Breast epithelium (tissue), 4 donors: ENCODE measurements around the gene PTH1R. TPM values are rescaled to one million over a fixed set of nuclear protein-coding genes. Genes with fewer than 3 reads are reported as not detected.

Experiments used
- DNase-seq, 2 donors: peaks; one replicate each; pipeline ENCODE4 v3.0.0-alpha.2; 2019; ENCODE audit warnings: low spot score in 2 of 2
- H3K27ac ChIP-seq, 2 donors: fragments of 200-600 bp; sonication (generic) in 1 of 2; one replicate each; pipeline ENCODE4 v1.5.1; 2016 to 2019; ENCODE audit warnings: mild to moderate bottlenecking in 1 of 2
- H3K27me3 ChIP-seq, 2 donors: fragments of 200-600 bp; sonication (generic) in 1 of 2; one replicate each; pipeline versions ENCODE4 v1.5.1 to v1.6.0; 2017 to 2019; ENCODE audit warnings: control low read depth in 1 of 2, mild to moderate bottlenecking in 1 of 2
- H3K36me3 ChIP-seq: fragments of 200-600 bp; one replicate; pipeline ENCODE4 v1.5.1; 2019
- H3K4me1 ChIP-seq, 2 donors: fragments of 200-600 bp; sonication (generic); one replicate each; pipeline ENCODE4 v1.5.1; 2016 to 2019; ENCODE audit warnings: control low read depth in 1 of 2
- H3K4me3 ChIP-seq, 3 donors: fragments of 200-600 bp; sonication (generic); 1 replicate in 2 of 3; 2 replicates in 1 of 3; pipeline ENCODE4 v1.5.1; 2016 to 2019; ENCODE audit warnings: mild to moderate bottlenecking in 3 of 3, moderate library complexity in 2 of 3
- H3K9me3 ChIP-seq, 2 donors: fragments of 200-600 bp; sonication (generic) in 1 of 2; one replicate each; pipeline ENCODE4 v1.5.1; 2016 to 2019; ENCODE audit warnings: control low read depth in 1 of 2
- CTCF ChIP-seq, 3 donors: fragments of 450-650 bp; IDR thresholded peaks; one replicate each; pipeline ENCODE4 v1.5.1; 2016 to 2017; ENCODE audit warnings: antibody characterized with exemption in 3 of 3, mild to moderate bottlenecking in 3 of 3, moderate library complexity in 3 of 3
- POLR2A ChIP-seq: fragments of 450-650 bp; IDR thresholded peaks from one replicate; pipeline ENCODE4 v1.6.1; 2016; ENCODE audit warnings: antibody characterized with exemption, mild to moderate bottlenecking, moderate library complexity
- POLR2AphosphoS5 ChIP-seq, 3 donors: sonication (generic); formaldehyde crosslinking; IDR thresholded peaks; one replicate each; pipeline ENCODE4 v1.6.1; 2017; ENCODE audit warnings: antibody characterized with exemption in 3 of 3
- intact Hi-C: fragments of 100-400 bp; cut with DNase I; formaldehyde crosslinking; loops from one replicate; pipeline ENCODE4 v1.15.1; 2023; ENCODE audit warnings: low total_unique reads
- total RNA-seq, 3 donors: library from RNA; depleted of rRNA; stranded (reverse); fragments of >200 nt; gene quantifications; one replicate each; pipeline ENCODE4 v1.1.0, GENCODE V29; 2016

PTH1R gene
- total RNA-seq, 3 donors from 2014 or later = 4.7 to 38.2 (median 13.4) TPM

- Histone ChIP-seq H3K27me3 (no peaks in the 10 kb centered on the region), H3K36me3 (no peaks in the 10 kb centered on the region), H3K27ac (peak overlapping the region; percentile 54 to 84), H3K4me3 (peak overlapping the region in 1 of 3 donors; percentile 36), H3K4me1 (peaks cover 10 to 30% of the 10 kb centered on the region in 2 donors), H3K9me3 (no peaks in the 10 kb centered on the region)
- TF ChIP-seq POLR2AphosphoS5 (IDR thresholded peaks at IDR 0.05) (no peak), POLR2A (no peak), CTCF (IDR thresholded peaks at IDR 0.05) (peak; percentile 71 to 77 (median 74))
- intact Hi-C loops = no loop called here
- peak in 1 of 2 donors; percentile 78 for DNase-seq
Measured at GRCh38 chr3:46866720-46867549, 10.6 kb upstream of the PTH1R start.

GRCh38 chr3:46867550-46867898, 10.0 kb upstream of the PTH1R start:
- peak overlapping the region in 1 of 3 donors; percentile 36 for H3K4me3 ChIP-seq
- H3K36me3 ChIP-seq = no peaks in the 10 kb centered on the region
- peak overlapping the region; percentile 54 to 84 for H3K27ac ChIP-seq
- intact Hi-C loops = no loop called here
- DNase-seq = peak; percentile 74 to 79
- TF ChIP-seq POLR2AphosphoS5 (IDR thresholded peaks at IDR 0.05) = peak in 2 of 3 donors; percentile 30 to 68
- no peak for TF ChIP-seq POLR2A
- peaks cover 10 to 30% of the 10 kb centered on the region in 2 donors for H3K4me1 ChIP-seq
- no peaks in the 10 kb centered on the region for H3K27me3 ChIP-seq
- H3K9me3 ChIP-seq = no peaks in the 10 kb centered on the region

GRCh38 chr3:46868287-46868686, 9.2 kb upstream of the PTH1R start:
- no peaks in the 10 kb centered on the region for H3K27me3 ChIP-seq
- no peak overlapping the region for H3K4me3 ChIP-seq
- peak overlapping the region; percentile 54 to 84 for H3K27ac ChIP-seq
- DNase-seq = no peak
- H3K9me3 ChIP-seq = no peaks in the 10 kb centered on the region
- no peaks in the 10 kb centered on the region for H3K36me3 ChIP-seq
- H3K4me1 ChIP-seq = peaks cover 10 to 30% of the 10 kb centered on the region in 2 donors
- TF ChIP-seq POLR2A (no peak), CTCF (IDR thresholded peaks at IDR 0.05) (no peak)
- intact Hi-C loops = no loop called here

GRCh38 chr3:46868948-46869347, 8.6 kb upstream of the PTH1R start:
- H3K27ac ChIP-seq = peak overlapping the region in 1 of 2 donors; percentile 84
- intact Hi-C loops = no loop called here

GRCh38 chr3:46869440-46869839, 8.1 kb upstream of the PTH1R start:
- TF ChIP-seq POLR2AphosphoS5 (IDR thresholded peaks at IDR 0.05) (no peak), POLR2A (no peak), CTCF (IDR thresholded peaks at IDR 0.05) (no peak)
- no peaks in the 10 kb centered on the region for H3K36me3 ChIP-seq
- H3K4me3 ChIP-seq = no peak overlapping the region
- H3K9me3 ChIP-seq = no peaks in the 10 kb centered on the region
- H3K4me1 ChIP-seq = peaks cover 10 to 27% of the 10 kb centered on the region in 2 donors
- no peaks in the 10 kb centered on the region for H3K27me3 ChIP-seq
- DNase-seq = no peak
- no peak overlapping the region for H3K27ac ChIP-seq
- intact Hi-C loops = no loop called here

More at GRCh38 chr3:46868948-46869347, 8.6 kb upstream of the PTH1R start:
- H3K4me3 ChIP-seq = no peak overlapping the region
- peaks cover 10 to 30% of the 10 kb centered on the region in 2 donors for H3K4me1 ChIP-seq
- H3K27me3 ChIP-seq = no peaks in the 10 kb centered on the region
- no peak for DNase-seq
- no peak for TF ChIP-seq POLR2AphosphoS5 (IDR thresholded peaks at IDR 0.05)
- no peak for TF ChIP-seq POLR2A
- no peak for TF ChIP-seq CTCF (IDR thresholded peaks at IDR 0.05)
- H3K36me3 ChIP-seq = no peaks in the 10 kb centered on the region
- H3K9me3 ChIP-seq = no peaks in the 10 kb centered on the region
